Erythroblast (primary cell): ENCODE measurements around the gene GOLGA5.

Experiments used
- GATA1 ChIP-seq: IDR thresholded peaks from 2 replicates; pipeline ENCODE4 v1.6.1; 2011; ENCODE audit warnings: low read depth, mild to moderate bottlenecking, control low read depth, low read length, moderate library complexity
- POLR2A ChIP-seq: IDR thresholded peaks from 2 replicates; pipeline ENCODE4 v1.6.1; 2011; ENCODE audit warnings: mild to moderate bottlenecking, low read length

DNA sequence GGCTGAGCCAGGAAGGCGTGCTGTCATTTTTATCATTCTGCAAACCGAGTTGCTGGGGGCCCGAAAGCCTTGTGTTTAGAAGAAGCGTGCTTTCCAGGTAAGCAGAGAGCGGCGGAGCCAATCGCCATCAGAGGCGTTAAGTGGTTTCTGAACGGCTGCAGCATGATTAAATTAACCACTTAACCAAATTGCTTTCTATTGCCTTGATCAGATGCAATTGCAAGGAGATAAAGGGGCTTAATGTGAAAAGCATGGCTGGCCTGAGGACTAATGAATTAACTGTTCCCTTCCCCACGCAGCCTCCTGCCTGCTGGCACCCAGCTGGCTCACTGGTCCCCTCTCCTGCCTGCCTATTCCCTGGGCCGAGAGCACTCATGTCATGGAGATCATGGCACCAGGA, 92.2 kb downstream of the GOLGA5 start:
- TF ChIP-seq POLR2A (no peak), GATA1 (no peak)
